Nasal cavity respiratory epithelium epithelial cell of viscerocranial mucosa (primary cell): Measurements from ENCODE around the gene MPPED2. TPM values are rescaled to one million over a fixed set of nuclear protein-coding genes. Genes with fewer than 3 reads are reported as not detected.

Source experiments
- total RNA-seq: library from RNA; depleted of rRNA; stranded (reverse); fragments of >200 nt; gene quantifications from 2 replicates; pipeline ENCODE4 v1.2.3, GENCODE V29; 2014

The MPPED2 gene
- not detected in 2 replicates for total RNA-seq

GRCh38 chr11:30586251-30587144 is at the start of gene MPPED2:
TSS of gene MPPED2 (minus strand) at chr11:30586353. CDS start at chr11:30580373, 5,980 bp downstream.

